22Rv1 (cell line): ENCODE measurements around the gene ESYT3.

ENCODE experiments used
- H3K27ac ChIP-seq: fragments of 450-650 bp; 2 replicates; pipeline ENCODE4 v1.5.1; 2017
- CTCF ChIP-seq: fragments of 450-650 bp; IDR thresholded peaks from 2 replicates; pipeline ENCODE4 v1.5.1; 2017; ENCODE audit warnings: mild to moderate bottlenecking
- ZFX ChIP-seq: fragments of 450-650 bp; IDR thresholded peaks from 2 replicates; pipeline ENCODE4 v1.6.1; 2017; ENCODE audit warnings: antibody characterized with exemption, borderline replicate concordance

ESYT3 gene

GRCh38 chr3:138401834-138402233 lies 32.6 kb upstream of the ESYT3 start:
- TF ChIP-seq CTCF (no peak), ZFX (no peak)
- no peak overlapping the region for H3K27ac ChIP-seq

- no peak overlapping the region for H3K27ac ChIP-seq
- TF ChIP-seq ZFX: no peak
- no peak for TF ChIP-seq CTCF
Measured at GRCh38 chr3:138404121-138404520, 30.3 kb upstream of the ESYT3 start.

- TF ChIP-seq CTCF (no peak), ZFX (no peak)
- H3K27ac ChIP-seq: no peak overlapping the region
Measured at GRCh38 chr3:138405001-138405400, 29.4 kb upstream of the ESYT3 start.

GRCh38 chr3:138405486-138405885 lies 28.9 kb upstream of the ESYT3 start:
- TF ChIP-seq ZFX: no peak
- no peak for TF ChIP-seq CTCF
- no peak overlapping the region for H3K27ac ChIP-seq

- TF ChIP-seq ZFX: no peak
- no peak for TF ChIP-seq CTCF
- no peak overlapping the region for H3K27ac ChIP-seq
Measured at GRCh38 chr3:138406606-138407005, 27.8 kb upstream of the ESYT3 start.

GRCh38 chr3:138407236-138407907 lies 27.0 kb upstream of the ESYT3 start:
- TF ChIP-seq ZFX (no peak), CTCF (no peak)
- H3K27ac ChIP-seq: no peak overlapping the region

- H3K27ac ChIP-seq: no peak overlapping the region
- TF ChIP-seq ZFX (no peak), CTCF (no peak)
Measured at GRCh38 chr3:138408751-138409570, 25.5 kb upstream of the ESYT3 start.
